PFSK-1 (cell line): Measurements from ENCODE around the gene MARK3.

Experiments used
- FOXP2 ChIP-seq: optimal IDR thresholded peaks from 2 replicates; pipeline ENCODE3; 2011; ENCODE audit warnings: borderline replicate concordance, control low read depth, inconsistent platforms; ENCODE audit not compliant: insufficient read depth; ENCODE audit errors: extremely low read length, extremely low read depth
- POLR2AphosphoS5 ChIP-seq: IDR thresholded peaks from 2 replicates; pipeline ENCODE4 v1.6.1; 2012; ENCODE audit warnings: low read depth, mild to moderate bottlenecking, control low read depth, low read length, moderate library complexity
- REST ChIP-seq, 2 experiments: IDR thresholded peaks; 2 replicates each; pipeline versions ENCODE4 v1.6.1 to v1.8.0; 2011 to 2012; ENCODE audit warnings: low read depth in 2 of 2, low read length in 2 of 2, control low read depth in 1 of 2, inconsistent platforms in 1 of 2, mild to moderate bottlenecking in 1 of 2, moderate library complexity in 1 of 2; ENCODE audit not compliant: insufficient read depth in 1 of 2
- SIN3A ChIP-seq: IDR thresholded peaks from 2 replicates; pipeline ENCODE4 v1.6.1; 2012; ENCODE audit warnings: mild to moderate bottlenecking, low read length, moderate library complexity, borderline replicate concordance; ENCODE audit not compliant: insufficient read depth
- TAF1 ChIP-seq: IDR thresholded peaks from 2 replicates; pipeline ENCODE4 v1.6.1; 2012; ENCODE audit warnings: low read length, control low read depth, borderline replicate concordance; ENCODE audit not compliant: insufficient read depth

MARK3 gene

GRCh38 chr14:103341250-103342129 lies 43.7 kb upstream of the MARK3 start:
- TF ChIP-seq SIN3A, result no peak
- no peak for TF ChIP-seq TAF1
- no peak for TF ChIP-seq REST (IDR thresholded peaks at IDR 0.05; ENCODE audit: insufficient read depth in 1 of 2, low read depth in 2 of 2, low read length in 2 of 2)
- TF ChIP-seq POLR2AphosphoS5, result no peak
- no peak for TF ChIP-seq FOXP2

GRCh38 chr14:103343164-103343879 lies 41.9 kb upstream of the MARK3 start:
- TF ChIP-seq TAF1 (no peak), FOXP2 (no peak), REST (IDR thresholded peaks at IDR 0.05; ENCODE audit: insufficient read depth in 1 of 2, low read depth in 2 of 2, low read length in 2 of 2) (no peak), POLR2AphosphoS5 (no peak), SIN3A (no peak)

GRCh38 chr14:103343905-103344797 lies 41.1 kb upstream of the MARK3 start:
- TF ChIP-seq REST (IDR thresholded peaks at IDR 0.05; ENCODE audit: insufficient read depth in 1 of 2, low read depth in 2 of 2, low read length in 2 of 2) (no peak), POLR2AphosphoS5 (no peak), TAF1 (no peak), FOXP2 (no peak), SIN3A (no peak)

GRCh38 chr14:103346286-103346685 lies 38.9 kb upstream of the MARK3 start:
- TF ChIP-seq TAF1, result no peak
- TF ChIP-seq POLR2AphosphoS5, result no peak
- TF ChIP-seq REST (IDR thresholded peaks at IDR 0.05; ENCODE audit: insufficient read depth in 1 of 2, low read depth in 2 of 2, low read length in 2 of 2), result no peak
